ENCODE data around the gene C10orf71. TPM values are rescaled to one million over a fixed set of nuclear protein-coding genes. Genes with fewer than 3 reads are reported as not detected.

C10orf71 gene
- polyA plus RNA-seq, 4 donors = 0.13 to 0.47 (median 0.19) TPM

DNA sequence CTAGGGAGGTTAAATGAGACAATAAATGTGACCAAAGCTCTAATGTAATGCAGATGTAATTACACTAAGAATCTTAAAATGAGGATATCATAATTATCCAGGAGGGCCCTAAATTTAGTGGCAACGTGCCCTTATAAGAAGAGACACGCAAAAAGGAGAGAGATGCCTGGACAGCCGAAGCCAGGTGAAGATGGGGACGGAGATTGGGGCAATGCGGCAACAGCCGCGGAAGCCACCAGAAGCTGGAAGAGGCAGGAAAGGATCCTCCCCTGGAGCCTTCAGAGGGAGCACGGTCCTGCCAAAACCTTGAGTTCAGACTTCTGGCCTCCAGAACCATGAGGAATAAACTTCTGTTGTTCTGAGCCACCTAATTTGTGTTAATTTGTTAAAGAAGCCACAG, 25.3 kb upstream of the C10orf71 start:
- DNase-seq (ENCODE audit: low read depth in 4 of 4, low spot score in 3 of 4) = no peak

GRCh38 chr10:49274886-49275285, 24.1 kb upstream of the C10orf71 start:
- no peak for DNase-seq (ENCODE audit: low read depth in 4 of 4, low spot score in 3 of 4)

- no peak for DNase-seq (ENCODE audit: low read depth in 4 of 4, low spot score in 3 of 4)
Observed at GRCh38 chr10:49275896-49276295, 23.1 kb upstream of the C10orf71 start.

DNA sequence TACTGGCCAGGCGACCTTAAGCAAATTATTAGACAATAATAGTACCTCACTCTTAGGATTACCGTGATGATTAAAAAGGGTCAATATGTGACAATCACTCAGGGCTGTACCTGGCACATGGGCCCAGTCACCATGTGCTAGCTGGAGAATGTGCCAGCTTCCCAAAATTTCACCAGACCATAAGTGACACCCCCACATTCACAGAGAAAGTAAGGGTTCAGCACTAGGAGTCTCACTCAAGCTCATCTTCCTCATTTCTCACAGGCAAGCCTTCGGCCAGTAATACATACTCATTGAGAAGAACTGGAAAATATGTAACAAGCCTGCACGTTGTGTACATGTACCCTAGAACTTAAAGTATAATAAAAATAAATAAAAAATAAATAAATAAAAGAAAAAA, 22.4 kb upstream of the C10orf71 start:
- DNase-seq (ENCODE audit: low read depth in 4 of 4, low spot score in 3 of 4) = no peak

- no peak for DNase-seq (ENCODE audit: low read depth in 4 of 4, low spot score in 3 of 4)
Observed at GRCh38 chr10:49277973-49278372, 21.0 kb upstream of the C10orf71 start.

DNA sequence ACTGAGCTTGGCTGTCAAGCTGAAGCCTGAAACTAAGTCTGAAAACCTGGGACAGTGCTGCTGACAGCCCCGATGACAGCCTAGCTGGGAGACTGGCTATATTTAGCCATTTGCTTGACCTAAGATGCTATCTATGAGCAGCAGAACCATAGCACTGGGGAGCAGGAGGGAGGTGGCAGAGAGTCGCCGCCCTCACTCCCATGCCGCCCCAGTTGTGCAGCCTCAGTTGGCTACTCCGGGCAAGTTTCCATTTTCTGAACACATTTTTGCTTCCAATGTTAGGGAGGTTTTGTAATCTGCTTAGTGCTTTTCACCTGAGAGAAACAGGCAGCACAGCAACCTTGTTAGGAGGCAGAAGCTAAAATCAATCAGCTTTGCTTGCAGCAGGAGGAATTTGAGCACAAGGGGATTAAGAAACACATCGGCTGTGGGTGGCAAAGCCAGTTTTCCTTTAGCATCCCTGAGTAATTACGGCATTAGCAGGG, 20.4 kb upstream of the C10orf71 start:
- DNase-seq (ENCODE audit: low read depth in 4 of 4, low spot score in 3 of 4) = no peak

DNA sequence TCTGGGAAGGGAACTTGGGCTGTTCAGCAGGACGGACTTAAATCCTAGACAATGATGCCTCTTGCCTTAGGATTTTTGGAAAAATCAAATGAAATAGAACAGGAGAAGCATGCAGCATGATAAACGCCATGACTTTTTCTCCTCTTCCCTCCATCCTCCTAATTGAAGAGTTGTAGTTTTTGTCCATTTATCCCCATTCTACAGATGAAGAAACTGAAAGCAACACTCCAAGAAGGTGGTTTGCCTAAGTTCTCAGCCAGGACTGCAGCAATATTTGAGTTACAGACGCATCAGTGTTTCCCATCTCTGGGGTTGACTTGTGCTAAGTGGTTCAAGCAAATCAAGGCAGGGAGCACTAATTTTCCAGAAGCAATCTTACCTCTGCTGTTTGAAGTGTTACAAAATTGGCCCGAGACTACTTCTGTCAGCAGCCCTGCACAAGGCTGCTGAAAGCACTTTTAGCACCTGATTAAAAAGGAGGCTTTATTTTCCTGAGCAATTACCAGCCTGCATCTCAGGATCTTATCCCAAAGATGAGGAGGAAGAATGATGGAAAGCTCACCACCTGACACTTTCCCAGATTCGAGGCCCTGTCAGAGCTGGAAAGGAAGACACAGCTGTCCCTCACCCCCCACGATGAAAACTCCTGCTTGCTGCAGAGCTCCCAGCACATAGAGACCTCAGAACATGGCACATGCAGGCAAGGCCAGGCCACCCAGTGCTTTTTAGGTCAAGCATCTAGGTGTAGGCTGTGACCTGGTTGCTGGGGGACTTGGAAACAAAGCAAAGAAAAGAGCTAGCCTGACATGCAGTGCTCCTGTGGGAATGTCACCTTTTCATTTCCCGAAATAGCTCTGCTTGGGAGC, 19.7 kb upstream of the C10orf71 start:
- DNase-seq (ENCODE audit: low read depth in 4 of 4, low spot score in 3 of 4) = no peak

- no peak for DNase-seq (ENCODE audit: low read depth in 4 of 4, low spot score in 3 of 4)
Observed at GRCh38 chr10:49280001-49280408, 19.0 kb upstream of the C10orf71 start.

DNA sequence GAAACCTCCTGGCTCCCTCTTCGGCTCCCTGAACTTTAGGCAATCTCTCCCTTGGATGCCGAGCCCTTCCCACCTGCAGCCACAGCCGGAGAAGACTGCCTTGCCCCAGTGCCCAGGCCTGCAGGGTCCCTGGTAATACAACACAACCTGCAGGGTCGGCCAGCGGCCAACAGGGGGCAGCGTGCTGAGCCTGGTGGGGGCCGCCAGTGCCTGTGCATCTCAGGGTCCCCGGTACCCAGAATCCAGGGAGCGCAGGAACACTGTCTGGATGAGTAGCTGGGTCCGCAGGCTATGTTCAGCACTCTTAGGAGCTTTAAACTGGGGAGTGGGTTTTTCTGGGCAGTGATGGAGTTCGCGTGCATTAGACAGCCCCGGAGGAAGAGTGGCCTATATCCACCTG, 17.5 kb upstream of the C10orf71 start:
- no peak for DNase-seq (ENCODE audit: low read depth in 4 of 4, low spot score in 3 of 4)

GRCh38 chr10:49282306-49282705, 16.7 kb upstream of the C10orf71 start:
- DNase-seq (ENCODE audit: low read depth in 4 of 4, low spot score in 3 of 4) = no peak

- no peak for DNase-seq (ENCODE audit: low read depth in 4 of 4, low spot score in 3 of 4)
Observed at GRCh38 chr10:49282879-49283341, 16.1 kb upstream of the C10orf71 start.

DNA sequence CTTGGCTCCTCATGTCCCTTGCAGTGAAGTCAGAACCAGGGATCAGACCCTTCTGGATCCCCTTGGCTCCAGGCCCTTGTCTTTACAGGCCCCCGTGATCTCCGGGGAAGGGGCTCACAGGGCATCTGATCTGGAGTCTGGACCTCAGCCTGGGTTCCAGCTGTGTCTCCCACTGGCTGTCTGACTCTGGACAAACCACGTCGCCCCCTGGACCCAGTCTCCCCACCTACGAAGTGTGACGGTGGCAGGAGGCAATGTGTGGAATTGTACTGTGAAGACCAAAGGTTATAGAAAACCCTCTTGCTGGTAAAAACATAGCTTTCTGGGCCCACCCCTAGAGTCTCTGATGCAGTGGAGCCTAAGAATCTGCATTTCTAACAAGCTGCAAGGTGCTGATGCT, 15.5 kb upstream of the C10orf71 start:
- no peak for DNase-seq (ENCODE audit: low read depth in 4 of 4, low spot score in 3 of 4)

- DNase-seq (ENCODE audit: low read depth in 4 of 4, low spot score in 3 of 4) = no peak
Observed at GRCh38 chr10:49284356-49284755, 14.6 kb upstream of the C10orf71 start.

- DNase-seq (ENCODE audit: low read depth in 4 of 4, low spot score in 3 of 4) = no peak
Observed at GRCh38 chr10:49285232-49285631, 13.7 kb upstream of the C10orf71 start.

DNA sequence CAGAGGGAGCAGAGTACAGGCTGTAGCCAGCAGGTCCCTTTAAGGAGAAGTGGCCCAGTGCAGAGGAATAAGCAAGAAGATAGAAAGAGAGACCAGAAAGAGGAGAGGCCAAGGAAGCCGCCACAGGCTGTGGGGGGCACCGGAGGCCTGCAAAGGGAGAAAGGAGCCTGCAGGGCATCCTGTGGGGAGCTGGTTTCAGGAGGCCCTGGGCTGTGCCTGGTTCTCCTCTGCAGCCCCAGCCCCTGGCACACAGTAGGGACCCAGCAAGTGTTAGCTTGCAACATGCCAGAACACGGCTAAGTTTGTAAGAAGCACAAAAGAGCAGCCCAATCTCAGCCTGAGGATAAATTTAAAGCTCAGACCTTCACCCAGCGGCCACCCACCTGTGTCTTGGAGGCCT, 12.3 kb upstream of the C10orf71 start:
- DNase-seq (ENCODE audit: low read depth in 4 of 4, low spot score in 3 of 4) = no peak

- DNase-seq (ENCODE audit: low read depth in 4 of 4, low spot score in 3 of 4) = no peak
Observed at GRCh38 chr10:49287689-49288340, 11.2 kb upstream of the C10orf71 start.

DNA sequence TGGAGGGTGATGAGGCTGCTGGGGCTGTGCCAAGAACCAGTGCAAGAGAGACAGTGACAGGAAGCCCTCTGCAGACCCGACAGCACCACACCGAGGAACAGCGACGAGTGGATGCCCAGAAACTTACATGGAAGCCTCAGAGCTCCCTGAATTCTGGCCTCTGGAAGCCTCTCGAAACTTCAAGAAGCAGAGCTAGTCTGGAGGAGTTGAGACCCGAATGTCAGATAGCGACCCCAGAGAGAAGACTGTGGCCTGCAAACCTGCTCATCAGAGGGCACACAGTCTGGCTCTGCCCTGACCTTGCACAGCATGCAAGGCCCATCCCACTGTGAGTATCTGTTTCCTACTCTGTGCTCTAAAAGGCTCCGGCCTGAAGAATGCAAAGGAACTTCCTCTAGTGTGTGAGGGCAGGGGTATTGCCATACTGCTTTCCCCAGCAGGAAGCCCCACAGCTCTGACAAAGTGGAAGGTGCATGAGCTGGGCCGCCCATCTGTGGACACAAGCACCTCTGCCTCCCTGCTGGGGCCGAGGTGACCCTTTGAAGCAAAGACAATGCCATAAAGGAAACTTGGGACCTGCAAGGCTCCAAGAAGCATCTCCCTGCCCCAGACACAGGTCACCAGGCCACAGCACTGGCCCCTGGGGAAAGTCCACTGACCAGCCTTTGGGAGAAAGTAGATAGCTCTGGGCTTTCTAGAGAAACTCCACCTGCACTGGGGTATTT, 10.5 kb upstream of the C10orf71 start:
- DNase-seq (ENCODE audit: low read depth in 4 of 4, low spot score in 3 of 4) = no peak

GRCh38 chr10:49289480-49289879, 9.5 kb upstream of the C10orf71 start:
- no peak for DNase-seq (ENCODE audit: low read depth in 4 of 4, low spot score in 3 of 4)

- DNase-seq (ENCODE audit: low read depth in 4 of 4, low spot score in 3 of 4) = no peak
Observed at GRCh38 chr10:49290131-49290530, 8.8 kb upstream of the C10orf71 start.

GRCh38 chr10:49290607-49291006, 8.4 kb upstream of the C10orf71 start:
- DNase-seq (ENCODE audit: low read depth in 4 of 4, low spot score in 3 of 4) = no peak

- no peak for DNase-seq (ENCODE audit: low read depth in 4 of 4, low spot score in 3 of 4)
Observed at GRCh38 chr10:49292565-49293207, 6.3 kb upstream of the C10orf71 start.

Measured in left renal pelvis (tissue), 4 donors.